GM21717 (cell line): ENCODE measurements around the gene SLC30A2.

ENCODE experiments used
- ATAC-seq: cut with Tn5 transposase; IDR thresholded peaks from one replicate; pipeline ENCODE4 v1.9.1; 2021; ENCODE audit warnings: mild to moderate bottlenecking, moderate library complexity; ENCODE audit not compliant: unreplicated experiment

Gene SLC30A2

GRCh38 chr1:26070296-26070962 is 24.5 kb upstream of the SLC30A2 start:
- no peak for ATAC-seq

- ATAC-seq, result no peak
Observed at GRCh38 chr1:26069941-26070295, 24.0 kb upstream of the SLC30A2 start.

- ATAC-seq, result no peak
Observed at GRCh38 chr1:26067432-26067911, 21.6 kb upstream of the SLC30A2 start, which contains the start of gene TRIM63. Gene TRIM63 (minus strand): TSS chr1:26067630. CDS start chr1:26067494, 136 bp downstream.

GRCh38 chr1:26066857-26067256 is 20.9 kb upstream of the SLC30A2 start:
- ATAC-seq, result no peak

GRCh38 chr1:26066160-26066559 is 20.2 kb upstream of the SLC30A2 start:
- no peak for ATAC-seq

GRCh38 chr1:26064553-26064952 is 18.6 kb upstream of the SLC30A2 start:
- ATAC-seq, result no peak

- ATAC-seq, result no peak
Observed at GRCh38 chr1:26060832-26061574, 15.1 kb upstream of the SLC30A2 start.

GRCh38 chr1:26059906-26060305 is 14.0 kb upstream of the SLC30A2 start:
- no peak for ATAC-seq

- no peak for ATAC-seq
Observed at GRCh38 chr1:26058052-26058595, 12.2 kb upstream of the SLC30A2 start.

GRCh38 chr1:26057189-26057588 is 11.3 kb upstream of the SLC30A2 start:
- ATAC-seq, result no peak

- ATAC-seq, result no peak
Observed at GRCh38 chr1:26055041-26055440, 9.1 kb upstream of the SLC30A2 start.

- no peak for ATAC-seq
Observed at GRCh38 chr1:26053718-26054560, 8.0 kb upstream of the SLC30A2 start.

GRCh38 chr1:26050248-26050640 is 4.3 kb upstream of the SLC30A2 start:
- no peak for ATAC-seq

- no peak for ATAC-seq
Observed at GRCh38 chr1:26049531-26050247, 3.8 kb upstream of the SLC30A2 start.

- no peak for ATAC-seq
Observed at GRCh38 chr1:26047278-26047874, 1.5 kb upstream of the SLC30A2 start.

- ATAC-seq, result no peak
Observed at GRCh38 chr1:26046246-26047095, 553 bp upstream of the SLC30A2 start.

- no peak for ATAC-seq
Observed at GRCh38 chr1:26044971-26045721, 772 bp downstream of the SLC30A2 start.

GRCh38 chr1:26044414-26044813 is 1.5 kb downstream of the SLC30A2 start:
- no peak for ATAC-seq
